ENCODE data around the gene ARL15.

Gene ARL15

DNA sequence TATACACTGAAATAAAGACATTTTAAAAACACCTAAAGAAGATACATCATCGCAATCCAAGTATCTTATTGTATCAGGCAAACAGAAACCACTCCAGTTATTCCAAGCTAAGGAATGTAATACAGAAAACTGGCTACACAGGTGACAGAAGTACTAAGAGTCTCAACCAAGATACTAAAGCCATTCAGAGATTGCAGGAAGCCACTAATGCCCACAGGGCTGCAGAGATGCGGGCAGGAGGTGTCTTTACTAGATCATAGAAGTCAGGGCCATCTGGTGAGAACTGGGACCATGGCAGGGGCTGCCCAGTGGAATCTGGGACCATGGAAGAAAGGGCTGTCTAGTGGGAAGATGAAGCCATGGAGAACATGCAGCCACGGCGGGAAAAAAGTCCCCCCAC lies 384.3 kb downstream of the ARL15 start:
- no peak for DNase-seq

DNA sequence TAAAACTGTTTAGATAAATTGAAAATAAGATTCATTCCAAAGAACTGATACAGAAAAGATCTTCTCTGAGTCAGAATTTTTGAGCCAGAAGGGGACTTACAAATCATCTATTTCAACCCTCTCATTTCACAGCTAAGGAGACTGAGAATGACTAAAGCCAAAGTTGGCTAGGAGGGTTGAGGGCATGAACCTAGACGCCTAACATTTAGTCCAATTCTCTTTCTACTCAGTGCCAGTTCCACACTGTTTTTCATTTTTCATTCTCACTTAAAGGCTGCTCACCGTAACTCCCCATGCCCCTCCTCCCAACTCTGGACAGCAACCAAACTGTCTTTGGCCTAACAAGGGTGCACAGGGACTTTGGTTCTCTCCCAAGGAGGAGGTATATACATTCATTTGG lies 386.0 kb downstream of the ARL15 start:
- DNase-seq: no peak

DNA sequence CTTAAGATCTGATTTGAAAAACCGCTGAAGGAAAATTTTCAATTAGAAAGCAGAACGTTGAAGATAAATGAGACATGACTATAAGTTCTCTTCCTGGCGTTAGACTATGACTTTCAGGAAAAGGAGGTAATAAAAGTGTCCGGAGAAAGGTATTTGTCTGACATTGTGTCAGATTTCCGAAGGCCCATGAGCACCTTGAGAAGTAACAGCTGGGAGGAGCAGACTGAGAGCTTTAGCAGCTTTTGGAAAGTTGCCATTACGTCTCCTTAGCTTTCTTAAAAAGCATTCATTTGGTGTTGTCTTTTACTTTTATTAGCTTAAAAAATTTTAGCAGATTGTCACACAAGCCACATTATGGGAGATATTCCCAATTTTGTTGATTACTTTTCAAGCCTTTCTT lies 386.4 kb downstream of the ARL15 start:
- DNase-seq: no peak

DNA sequence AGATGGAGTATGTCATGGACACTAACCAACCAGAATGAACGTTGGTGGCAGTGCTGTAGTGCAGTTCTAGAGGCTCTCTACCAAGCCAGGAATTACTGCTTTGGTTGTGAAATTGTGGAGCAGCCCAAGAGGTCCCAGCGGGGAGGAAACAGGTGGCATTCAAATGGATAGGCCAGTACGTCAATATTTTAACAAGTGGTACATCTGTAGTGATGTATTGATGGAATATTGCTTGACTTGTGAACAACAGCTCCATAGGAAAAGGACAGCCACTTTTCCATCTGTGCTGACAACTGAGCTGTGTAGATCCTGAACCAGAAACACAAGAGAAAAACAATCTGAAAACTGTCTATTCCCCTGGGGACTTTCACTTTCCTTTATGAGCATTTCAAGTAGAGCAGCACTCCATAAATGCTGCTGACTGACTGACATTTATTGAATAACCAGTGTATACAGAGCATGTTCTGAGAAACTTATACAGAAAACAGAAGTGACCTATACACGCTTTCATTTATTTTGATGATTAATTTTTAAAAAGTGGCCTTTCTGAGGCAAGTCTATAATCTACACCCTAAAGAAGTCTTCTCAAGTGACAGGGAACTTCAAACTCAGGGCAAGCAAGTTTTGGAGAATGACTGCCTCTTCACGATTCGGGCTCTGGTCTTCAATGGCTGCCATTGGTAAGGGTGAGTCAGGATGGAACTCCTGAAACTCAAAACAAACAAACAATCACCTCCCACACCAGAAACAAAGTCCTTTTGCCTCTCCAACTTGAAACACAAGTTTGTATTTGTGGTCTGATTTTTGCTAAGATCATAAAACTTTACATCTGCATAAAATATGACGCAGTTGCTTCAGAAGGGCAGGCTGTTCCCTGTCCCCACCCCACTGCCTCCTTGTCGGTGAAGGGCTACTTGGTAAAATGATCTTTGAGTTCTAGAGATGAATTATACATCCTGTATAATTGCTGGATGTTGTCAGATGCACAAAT lies 387.6 kb downstream of the ARL15 start:
- no peak for DNase-seq

DNA sequence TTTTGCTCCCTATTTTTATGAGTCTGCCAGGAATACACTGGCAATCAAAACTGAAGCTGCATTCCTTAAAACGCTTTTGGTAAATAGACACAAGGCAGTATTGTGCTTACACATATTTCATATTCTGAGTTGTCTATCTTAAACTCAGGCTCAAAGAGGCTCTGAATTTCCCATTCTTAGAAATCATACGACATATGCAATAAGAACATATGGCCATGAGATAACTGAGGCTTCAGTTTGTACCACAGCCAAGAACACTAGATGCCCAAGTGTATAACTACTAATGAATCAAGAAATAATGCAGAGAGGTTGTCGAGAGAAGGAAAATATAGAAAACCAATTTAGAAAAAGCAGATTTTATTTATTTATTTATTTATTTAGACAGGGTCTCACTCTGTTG lies 392.5 kb downstream of the ARL15 start:
- no peak for DNase-seq

DNA sequence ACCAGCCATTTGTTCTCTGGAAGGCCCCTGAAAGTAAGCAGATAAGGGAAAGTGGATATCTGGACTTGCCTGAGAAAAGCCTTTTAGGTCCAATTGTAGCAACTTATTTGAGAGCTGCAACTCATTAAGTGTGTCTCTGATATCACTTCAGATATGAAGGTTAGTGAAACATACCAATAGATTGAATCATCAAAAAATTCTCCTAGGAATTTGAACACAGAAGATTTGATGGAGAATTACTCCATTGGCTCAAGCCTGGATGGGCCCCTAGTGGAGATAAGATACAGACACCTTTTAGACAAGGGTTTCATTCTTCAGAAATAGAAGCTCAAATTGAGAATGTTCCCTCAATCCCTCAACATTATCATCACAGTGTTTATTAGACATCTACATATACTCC lies 393.3 kb downstream of the ARL15 start:
- DNase-seq: no peak

DNA sequence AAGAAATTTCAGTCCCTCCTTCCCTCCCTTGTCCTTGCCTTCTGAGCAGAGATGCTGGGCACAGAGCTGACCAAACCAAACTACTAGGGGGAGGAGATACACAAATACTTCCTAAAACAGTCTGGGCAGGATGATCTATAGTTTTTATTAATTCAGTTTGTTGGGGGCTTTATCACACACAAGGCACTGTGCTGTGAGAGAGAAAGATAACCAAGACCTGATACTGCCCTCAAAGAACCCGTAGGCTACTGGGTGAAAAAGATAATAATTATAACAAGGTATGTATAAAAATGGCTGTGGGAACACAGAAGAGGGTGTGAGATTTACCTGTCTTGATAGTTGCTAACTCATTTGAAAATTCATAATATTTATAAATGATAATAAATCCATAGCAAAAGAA lies 395.3 kb downstream of the ARL15 start:
- no peak for DNase-seq

DNA sequence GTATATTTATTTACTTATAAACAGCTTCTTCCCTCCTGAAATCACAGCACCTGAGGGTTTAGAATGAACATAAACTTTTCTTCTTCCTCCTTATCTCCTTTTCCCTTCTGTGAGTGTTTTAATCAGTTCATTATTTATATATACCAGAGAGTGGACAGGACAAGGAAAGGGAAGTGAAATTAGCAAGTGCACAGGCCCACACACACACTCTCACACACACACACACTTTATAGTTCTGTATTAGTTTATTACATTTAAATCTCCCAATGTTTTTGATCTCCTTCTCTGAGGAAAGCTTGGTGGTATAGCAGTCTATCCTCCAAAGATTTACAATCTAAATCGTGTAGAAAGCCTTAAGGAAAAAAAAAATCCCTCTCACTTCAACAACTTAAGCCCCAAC lies 396.4 kb downstream of the ARL15 start:
- DNase-seq: no peak

DNA sequence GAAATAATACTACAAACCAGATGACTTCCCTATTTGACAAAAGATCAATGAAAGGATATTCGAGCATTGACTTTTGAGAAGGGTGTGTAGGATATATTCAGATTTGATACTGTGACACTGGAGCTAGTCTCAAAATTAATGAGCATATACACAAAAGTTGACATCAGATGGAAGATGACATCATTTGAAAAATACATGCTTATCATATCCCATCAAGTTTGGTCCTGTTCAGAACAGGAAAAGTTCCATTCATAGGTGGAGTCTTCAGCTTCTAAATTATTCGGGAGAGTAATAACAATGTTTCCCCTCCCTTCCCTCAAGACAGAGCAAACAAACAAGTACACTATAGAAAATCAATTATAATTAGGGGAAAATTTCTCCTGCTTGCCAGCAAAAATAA lies 401.6 kb downstream of the ARL15 start:
- no peak for DNase-seq

DNA sequence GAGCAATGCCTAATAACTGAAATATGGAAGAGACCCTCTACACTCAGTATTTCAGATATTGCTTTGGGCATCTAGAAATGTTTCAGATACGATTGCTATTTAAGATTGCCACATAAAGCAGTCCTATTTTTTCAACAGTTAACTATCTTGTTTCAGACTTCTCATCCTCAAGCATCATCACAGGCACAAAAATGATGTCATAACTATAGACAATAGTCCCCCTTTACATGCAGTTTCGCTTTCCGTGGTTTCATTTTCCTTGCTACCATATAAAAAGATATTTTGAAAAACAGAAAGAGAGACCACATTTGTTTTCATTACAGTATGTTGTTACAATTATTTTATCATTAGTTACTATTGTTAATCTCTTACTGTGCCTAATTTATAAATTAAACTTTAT lies 402.5 kb downstream of the ARL15 start:
- no peak for DNase-seq

DNA sequence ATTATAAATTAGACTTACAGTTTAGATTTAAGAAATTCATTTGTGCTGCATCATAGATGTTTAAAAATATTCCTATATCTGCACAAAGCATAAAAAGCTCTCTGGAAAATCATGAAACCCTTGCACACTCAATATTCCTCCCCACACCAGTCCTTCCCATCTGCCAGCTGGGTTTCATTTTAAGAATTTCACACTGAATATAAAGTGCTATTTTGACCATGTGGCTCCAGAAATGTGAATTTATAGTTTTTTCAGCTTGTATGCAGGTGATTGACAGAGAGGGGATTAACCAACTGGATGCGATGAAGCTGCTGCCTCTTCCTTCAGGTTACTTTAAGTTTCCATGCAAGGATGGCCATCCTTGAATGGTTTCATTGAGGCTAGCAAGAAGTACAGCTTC lies 403.6 kb downstream of the ARL15 start:
- no peak for DNase-seq

DNA sequence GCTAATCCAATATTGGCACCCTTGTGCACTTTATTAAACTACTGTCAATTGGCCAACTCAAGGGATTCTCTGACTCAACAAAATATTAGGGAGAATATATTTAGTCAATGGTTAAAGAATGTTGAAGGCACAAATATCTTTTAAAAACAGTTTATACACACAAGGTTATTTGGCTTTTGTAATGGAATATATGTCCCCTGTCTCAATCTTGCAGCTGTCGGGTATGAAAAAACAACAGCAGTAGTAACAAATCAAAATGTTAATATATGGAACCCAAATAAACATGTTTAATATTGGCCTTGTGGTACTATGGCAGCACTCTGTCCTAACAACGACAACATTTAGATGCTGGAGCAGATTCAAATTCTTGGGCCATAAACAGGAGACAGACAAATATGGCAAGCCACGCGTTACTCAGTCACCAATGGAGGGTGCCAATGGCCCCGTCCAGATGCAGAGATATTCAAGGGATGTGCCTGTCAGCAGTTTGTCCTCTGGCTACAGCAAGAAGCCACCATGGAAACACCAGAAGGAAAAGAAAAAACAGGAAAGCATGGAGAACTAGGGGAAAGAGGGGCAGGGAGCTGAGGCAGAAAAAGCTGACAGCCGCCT lies 408.0 kb downstream of the ARL15 start:
- DNase-seq: no peak

DNA sequence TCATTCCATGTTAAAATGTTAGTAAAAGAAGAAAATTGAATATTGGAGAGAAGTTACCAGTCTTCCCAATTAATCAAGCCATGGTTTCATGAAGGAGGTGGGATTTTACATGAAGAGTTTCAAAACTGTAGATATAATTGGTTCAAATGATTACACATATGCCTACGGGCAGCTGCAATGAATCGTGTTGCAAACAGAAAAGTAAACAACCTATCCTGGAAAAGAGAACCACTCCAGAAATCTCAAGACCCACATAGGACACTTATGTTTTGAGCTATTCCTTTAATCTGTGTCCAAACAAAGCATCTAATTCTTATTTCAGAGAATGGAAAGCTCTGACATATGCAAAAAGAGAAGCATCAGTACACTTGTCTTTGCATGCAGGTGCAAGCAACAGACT lies 409.7 kb downstream of the ARL15 start:
- DNase-seq: no peak

DNA sequence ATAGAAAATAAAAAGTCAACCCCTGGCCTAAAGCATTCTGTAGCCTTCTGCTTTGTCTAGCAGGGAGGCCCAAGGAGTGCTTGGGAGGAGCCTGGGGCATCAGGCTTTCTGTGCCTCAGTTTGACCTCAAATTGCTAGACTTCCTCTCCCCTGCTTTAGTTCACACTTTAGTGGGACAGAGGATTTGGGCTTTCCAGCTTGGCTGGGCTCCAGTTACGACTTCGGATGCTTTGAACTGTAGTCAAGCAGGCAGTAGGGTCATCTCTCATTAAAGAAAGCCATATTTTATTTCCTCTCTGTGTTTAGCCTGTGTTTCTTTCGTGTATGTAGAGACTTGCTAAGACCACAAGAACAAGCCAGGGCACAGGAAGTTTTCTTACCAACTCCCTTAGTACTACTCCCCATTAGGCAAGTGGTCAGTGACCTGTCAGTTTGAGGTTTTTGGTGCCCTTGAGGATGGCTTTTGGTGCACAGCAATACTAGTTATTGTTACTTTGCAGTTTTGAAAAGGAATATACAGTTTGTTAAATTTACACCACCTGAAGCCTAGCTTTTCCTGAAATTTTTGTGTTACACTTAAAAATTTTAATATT lies 415.2 kb downstream of the ARL15 start:
- DNase-seq: no peak

DNA sequence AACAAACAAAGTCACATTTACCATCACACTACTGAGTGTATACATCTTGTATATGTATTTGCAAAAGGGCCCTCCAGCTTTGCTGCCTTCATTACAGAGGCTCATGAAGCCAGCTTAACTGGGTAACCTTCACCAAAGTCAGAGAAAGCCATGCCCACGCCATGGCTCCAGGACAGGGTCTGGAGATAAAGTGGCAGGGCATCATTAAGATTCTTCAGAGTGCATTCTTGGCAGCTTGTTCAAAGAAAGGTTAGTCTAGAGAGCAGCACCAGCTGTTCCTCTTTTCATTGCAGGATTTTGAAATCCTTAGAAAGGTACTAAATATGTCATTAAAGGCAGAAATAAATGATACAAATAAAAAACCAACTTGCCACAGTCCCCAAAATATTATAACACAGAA lies 416.7 kb downstream of the ARL15 start:
- DNase-seq: no peak

DNA sequence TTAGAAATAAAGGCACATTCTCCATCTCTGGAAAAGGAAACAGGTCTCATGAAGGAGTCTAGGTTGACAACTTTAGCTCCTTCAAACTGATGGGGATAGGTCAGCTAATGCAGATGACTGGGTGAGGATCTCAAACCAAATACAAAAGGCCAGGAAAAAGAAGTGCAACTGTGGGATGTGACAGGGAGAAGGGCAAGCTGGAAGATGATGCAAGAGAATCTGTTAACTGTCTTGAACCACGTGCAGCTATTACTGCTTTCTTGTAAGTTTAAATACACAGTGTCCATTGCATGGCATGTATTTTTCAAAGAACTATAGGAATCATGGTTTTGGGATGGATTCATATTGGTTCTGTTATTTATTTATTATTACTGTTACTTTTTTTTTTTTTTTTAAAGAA lies 418.1 kb downstream of the ARL15 start:
- no peak for DNase-seq

DNA sequence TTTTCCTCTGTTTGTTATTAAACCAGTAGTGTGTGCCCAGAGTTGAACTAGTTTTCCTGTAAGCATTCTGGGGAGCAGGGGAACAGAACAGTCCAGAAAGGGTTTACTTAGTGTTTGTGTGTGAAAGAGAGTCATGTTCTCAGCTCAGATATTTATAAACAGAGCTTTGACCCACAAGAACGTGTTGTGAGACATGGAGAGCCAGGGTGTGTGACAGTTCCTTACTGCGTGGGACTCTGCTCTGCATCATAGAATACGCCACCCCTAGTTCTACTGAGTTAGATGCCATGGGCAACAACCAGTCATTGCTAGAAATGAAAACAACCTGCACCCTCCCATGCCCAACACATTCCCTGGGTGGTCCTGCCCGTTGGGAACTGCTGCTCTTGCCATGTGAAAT lies 419.2 kb downstream of the ARL15 start:
- no peak for DNase-seq

DNA sequence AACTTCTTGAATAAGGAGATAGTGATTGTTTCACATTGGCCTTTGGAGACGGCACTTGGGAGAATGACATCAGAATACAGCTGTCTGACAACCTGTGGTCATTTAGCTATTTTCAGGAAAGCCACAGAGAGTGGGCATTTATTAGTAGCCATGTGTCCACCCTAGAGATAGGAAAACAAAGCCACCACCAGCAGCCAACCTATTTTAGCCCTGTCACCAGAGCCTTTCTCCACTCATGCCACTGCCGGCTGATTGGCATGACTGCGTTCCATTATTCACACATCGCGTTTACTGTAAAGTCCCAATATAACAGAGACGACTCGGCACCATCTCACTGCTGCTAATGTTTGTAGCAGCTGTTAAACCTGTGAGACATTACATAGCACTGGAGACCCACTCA lies 419.9 kb downstream of the ARL15 start:
- DNase-seq: no peak

DNA sequence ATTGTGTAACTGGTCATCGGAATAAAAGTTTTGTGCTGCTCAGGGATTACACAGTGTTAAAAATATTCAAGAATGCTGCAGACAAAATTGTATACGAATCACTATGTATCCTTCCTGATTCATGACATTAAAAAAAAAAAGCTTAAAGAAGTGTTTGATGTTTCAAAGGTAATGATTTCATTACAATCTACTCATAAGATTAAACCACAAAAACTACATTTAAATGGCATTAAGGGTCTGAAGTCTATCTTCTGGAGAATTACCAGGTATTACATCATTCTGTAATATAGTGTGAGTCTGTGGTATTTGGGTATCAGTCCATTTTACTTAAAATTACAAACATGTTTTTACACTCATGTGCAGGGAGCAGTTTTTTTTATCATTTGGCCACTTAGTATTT lies 425.5 kb downstream of the ARL15 start:
- no peak for DNase-seq

DNA sequence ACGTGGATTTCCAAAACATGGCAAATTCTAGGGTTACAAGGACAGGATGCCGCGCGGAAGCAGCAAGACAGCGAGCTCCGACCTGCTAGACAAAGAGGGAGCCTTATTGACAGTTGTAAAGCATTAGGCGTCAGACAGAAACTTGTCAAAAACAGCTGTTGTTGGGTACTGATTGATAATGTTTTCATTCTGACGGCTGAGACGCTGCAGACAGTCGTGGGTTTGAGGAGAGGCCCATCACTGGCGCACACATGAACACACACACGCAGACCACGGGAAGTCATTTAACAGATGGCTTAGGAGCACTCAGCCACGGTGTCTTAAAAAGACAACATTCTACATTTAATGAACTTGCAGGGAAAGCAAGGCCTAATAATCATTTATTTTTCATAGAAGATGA lies 426.0 kb downstream of the ARL15 start:
- no peak for DNase-seq

DNA sequence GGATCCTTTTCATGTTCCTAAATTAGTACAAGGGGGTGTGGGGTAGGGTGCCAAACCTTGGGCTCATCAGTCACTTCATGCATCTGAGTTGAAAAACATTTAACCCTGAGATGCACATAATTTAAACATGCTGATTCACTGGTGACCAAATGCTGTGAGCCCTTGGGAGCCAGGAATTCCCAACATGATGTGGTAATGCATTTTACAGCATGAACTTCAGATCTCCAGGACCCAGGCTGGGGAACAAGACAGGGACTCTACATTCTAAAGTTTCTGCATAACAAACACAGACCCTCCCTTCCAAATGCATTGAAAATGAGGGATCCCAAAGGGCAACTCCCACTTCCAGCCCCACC lies 427.7 kb downstream of the ARL15 start:
- DNase-seq: no peak

DNA sequence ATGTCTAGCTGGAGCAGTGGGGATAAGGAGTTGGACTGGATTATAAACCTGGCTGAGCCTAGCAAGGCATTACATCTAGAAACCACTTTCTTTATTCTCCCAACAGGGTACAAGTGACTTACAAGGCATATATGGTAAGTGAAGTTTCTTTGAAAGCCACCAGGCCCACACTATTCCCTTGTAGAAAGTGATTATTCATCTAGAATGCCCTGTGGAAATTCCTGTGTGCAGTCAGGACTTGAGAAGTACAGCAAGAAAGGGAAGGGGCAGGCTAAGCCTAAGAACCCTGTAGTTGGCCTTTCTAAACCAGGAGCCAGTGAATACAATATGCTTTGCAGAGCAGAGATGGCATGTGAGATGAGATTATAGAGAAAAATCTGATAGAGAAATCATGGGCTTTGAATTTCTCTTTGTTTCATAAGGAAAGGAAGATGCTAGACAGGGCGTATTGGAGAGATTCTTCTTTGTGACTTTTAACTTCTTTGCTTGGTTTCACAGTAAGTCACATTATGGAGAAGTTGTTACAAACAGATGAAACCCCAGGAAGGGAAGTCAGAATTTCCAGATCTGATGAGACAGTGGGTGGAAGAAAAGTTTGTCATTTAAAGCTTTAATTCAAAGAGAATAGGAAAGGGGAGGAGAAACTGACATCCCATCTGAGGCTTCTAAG lies 428.2 kb downstream of the ARL15 start:
- DNase-seq: no peak

DNA sequence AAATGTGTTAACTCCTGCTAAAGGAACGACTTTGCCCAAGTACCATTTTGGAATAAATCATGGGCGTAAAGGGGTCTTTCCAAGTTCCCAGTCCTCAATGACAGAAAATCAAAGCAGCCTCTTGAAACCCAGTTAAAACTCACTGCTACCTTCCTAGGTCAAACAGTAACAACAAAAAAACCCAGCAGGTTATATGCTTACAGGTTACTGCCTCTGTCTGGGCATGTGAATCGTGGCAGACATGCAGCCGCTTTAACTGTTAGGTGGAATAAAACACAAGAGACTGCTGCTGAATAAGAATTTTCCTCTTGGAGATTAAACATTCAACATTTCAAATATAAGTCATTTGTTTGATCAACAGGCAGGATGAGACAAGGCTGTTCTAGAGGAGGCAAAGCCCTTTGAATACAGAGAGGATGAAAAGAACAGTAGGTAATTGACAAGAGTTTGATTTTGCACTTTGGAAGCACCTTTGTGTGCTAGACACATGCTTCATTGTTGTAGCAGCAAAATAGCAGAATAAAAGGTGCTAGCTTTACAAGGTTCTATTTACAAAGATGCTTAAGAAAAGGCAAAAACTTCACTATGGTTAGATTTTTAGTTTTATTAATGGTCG lies 430.6 kb downstream of the ARL15 start:
- DNase-seq: no peak
